Lower lobe of right lung (tissue), 2 donors: ENCODE results near the gene MAGI1. TPM values are rescaled to one million over a fixed set of nuclear protein-coding genes. Genes with fewer than 3 reads are reported as not detected.

Experiments used
- ATAC-seq, 2 donors: fragments of 200-7000 bp; cut with Tn5 transposase; one replicate each; pipeline ENCODE4 v1.9.1; 2020 to 2022; ENCODE audit warnings: mild to moderate bottlenecking in 2 of 2, moderate library complexity in 2 of 2
- DNase-seq: peaks from one replicate; pipeline ENCODE4 v3.0.0-alpha.2; 2020
- H3K27ac ChIP-seq: fragments of 200-600 bp; one replicate; pipeline ENCODE4 v1.8.0; 2022
- H3K27me3 ChIP-seq: fragments of 200-600 bp; one replicate; pipeline ENCODE4 v1.8.0; 2022; ENCODE audit warnings: low read depth
- H3K36me3 ChIP-seq: fragments of 200-600 bp; one replicate; pipeline ENCODE4 v1.8.0; 2022; ENCODE audit warnings: mild to moderate bottlenecking
- H3K4me1 ChIP-seq: fragments of 200-600 bp; one replicate; pipeline ENCODE4 v1.8.0; 2022
- H3K4me3 ChIP-seq: fragments of 200-600 bp; one replicate; pipeline ENCODE4 v1.8.0; 2022; ENCODE audit warnings: mild to moderate bottlenecking
- H3K9me3 ChIP-seq: fragments of 200-600 bp; one replicate; pipeline ENCODE4 v1.8.0; 2022
- intact Hi-C: fragments of 100-400 bp; cut with DNase I; formaldehyde crosslinking; loops from one replicate; pipeline ENCODE4 v1.11.0; 2022
- total RNA-seq: library from RNA; stranded (reverse); fragmentation: NEBNext Ultra II Directional; extraction: Animal tissue kit (Norgen Biotek cat#: 25700); gene quantifications from one replicate; pipeline ENCODE4 v1.2.1, GENCODE V29; 2021
- TF ChIP-seq, protein P1 (sequence below): fragments of 200-600 bp; IDR thresholded peaks from one replicate; pipeline ENCODE4 v1.8.0; 2022; ENCODE audit warnings: antibody characterized with exemption, mild to moderate bottlenecking
- donor health status: DM: no; HTN: yes; CAD: no; lungs with severe emphysema.

The MAGI1 gene
- total RNA-seq, 1 donor from 2014 or later, result 35.5 TPM

DNA sequence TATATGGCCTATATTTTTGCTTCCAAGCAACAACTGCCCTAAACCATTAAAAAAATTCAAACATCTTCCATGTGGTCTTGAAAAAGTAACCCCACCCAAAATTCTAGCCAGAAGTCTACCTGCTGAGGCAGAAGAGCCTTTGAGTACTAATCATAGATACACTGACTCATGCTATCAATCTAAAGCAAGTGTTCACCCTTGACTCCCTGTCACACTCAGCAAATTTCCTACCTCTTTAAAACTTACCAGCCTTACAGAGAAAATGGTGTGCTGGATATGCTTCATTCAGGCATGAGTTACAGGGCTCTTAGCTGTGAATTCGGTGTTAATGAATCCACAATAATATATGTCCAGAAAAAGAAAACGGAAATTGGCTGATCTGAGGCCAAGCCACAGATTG lies 373.8 kb downstream of the MAGI1 start:
- Histone ChIP-seq H3K9me3 (no peaks in the 10 kb centered on the region), H3K4me1 (no peaks in the 10 kb centered on the region), H3K4me3 (no peak overlapping the region), H3K27me3 (no peaks in the 10 kb centered on the region), H3K27ac (no peak overlapping the region), H3K36me3 (no peaks in the 10 kb centered on the region)
- ATAC-seq, result no peak
- DNase-seq, result no peak
- intact Hi-C loops, result no loop called here
- TF ChIP-seq, protein P1, sequence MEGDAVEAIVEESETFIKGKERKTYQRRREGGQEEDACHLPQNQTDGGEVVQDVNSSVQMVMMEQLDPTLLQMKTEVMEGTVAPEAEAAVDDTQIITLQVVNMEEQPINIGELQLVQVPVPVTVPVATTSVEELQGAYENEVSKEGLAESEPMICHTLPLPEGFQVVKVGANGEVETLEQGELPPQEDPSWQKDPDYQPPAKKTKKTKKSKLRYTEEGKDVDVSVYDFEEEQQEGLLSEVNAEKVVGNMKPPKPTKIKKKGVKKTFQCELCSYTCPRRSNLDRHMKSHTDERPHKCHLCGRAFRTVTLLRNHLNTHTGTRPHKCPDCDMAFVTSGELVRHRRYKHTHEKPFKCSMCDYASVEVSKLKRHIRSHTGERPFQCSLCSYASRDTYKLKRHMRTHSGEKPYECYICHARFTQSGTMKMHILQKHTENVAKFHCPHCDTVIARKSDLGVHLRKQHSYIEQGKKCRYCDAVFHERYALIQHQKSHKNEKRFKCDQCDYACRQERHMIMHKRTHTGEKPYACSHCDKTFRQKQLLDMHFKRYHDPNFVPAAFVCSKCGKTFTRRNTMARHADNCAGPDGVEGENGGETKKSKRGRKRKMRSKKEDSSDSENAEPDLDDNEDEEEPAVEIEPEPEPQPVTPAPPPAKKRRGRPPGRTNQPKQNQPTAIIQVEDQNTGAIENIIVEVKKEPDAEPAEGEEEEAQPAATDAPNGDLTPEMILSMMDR, result no peak

DNA sequence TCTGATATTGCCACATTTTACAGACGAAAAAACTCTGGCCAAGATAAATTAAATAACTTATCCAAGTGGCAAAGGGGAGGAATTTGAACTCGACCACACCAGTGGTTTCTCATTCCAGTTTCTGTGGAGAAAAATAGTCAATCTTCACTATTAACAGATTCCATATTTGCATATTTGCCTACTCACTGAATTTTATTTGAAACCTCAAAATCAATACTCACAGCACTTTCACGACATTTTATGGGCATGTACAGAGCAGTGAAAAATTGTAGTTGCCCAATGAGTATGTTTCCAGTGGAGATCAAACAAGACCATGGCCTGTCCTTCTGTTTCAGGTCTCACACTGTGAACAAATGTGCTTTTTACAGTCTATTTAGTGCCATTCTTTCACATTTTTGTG lies 374.3 kb downstream of the MAGI1 start:
- Histone ChIP-seq H3K36me3 (no peaks in the 10 kb centered on the region), H3K27ac (no peak overlapping the region), H3K4me1 (no peaks in the 10 kb centered on the region), H3K9me3 (no peaks in the 10 kb centered on the region), H3K27me3 (no peaks in the 10 kb centered on the region), H3K4me3 (no peak overlapping the region)
- intact Hi-C loops, result no loop called here
- TF ChIP-seq, protein P1, result no peak
- ATAC-seq (no peak), DNase-seq (no peak)

DNA sequence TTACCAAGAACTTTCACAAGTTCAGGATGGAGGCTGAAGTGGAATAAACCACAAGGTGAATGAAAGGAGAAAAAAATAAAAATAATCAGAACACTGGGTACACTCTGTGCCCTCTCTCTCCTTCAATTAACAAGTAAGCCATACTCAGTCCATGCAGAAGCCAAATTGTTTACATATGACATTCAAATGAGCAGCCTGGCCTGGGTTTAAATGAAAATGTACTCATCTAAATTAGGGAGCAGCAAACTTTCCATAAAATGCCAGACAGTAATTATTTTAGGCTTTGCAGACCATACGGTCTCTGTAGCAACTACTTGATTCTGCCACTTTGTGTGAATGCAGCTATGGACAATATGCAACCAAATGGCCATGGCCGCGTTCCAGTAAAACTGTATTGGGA lies 376.6 kb downstream of the MAGI1 start:
- H3K36me3 ChIP-seq, result no peaks in the 10 kb centered on the region
- intact Hi-C loops, result no loop called here
- no peak overlapping the region for H3K27ac ChIP-seq
- H3K9me3 ChIP-seq, result no peaks in the 10 kb centered on the region
- TF ChIP-seq, protein P1, result no peak
- no peaks in the 10 kb centered on the region for H3K27me3 ChIP-seq
- DNase-seq, result no peak
- no peak overlapping the region for H3K4me3 ChIP-seq
- ATAC-seq, result no peak
- H3K4me1 ChIP-seq, result no peaks in the 10 kb centered on the region

DNA sequence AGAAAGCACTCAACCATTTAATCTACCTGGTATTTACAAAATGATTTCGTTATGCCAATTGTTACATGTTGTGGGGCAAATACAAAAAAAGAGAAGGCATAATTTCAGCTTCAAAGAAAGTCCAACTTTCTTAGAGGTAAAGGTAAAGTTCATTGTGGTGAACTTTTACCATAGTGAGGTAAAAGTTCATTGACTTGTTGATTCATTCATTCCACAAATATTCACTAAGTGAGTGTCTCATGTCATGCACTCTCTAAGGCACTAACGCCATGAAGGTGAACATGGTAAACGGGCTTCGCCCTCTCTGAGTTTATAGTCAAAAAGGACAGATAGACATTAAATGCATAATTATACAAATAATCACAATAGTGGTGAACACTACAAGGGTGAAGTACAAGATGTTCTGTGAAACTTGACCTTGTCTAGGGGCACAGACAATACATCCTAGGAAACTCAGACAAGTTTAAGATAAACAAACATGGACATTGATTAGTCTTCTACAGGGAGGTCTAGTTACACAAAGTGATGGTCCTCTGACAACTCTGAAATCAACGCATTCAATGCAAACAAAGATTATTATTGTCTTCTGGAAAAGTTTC lies 378.6 kb downstream of the MAGI1 start:
- intact Hi-C loops, result no loop called here
- TF ChIP-seq, protein P1, result no peak
- Histone ChIP-seq H3K36me3 (no peaks in the 10 kb centered on the region), H3K27me3 (no peaks in the 10 kb centered on the region), H3K9me3 (no peaks in the 10 kb centered on the region), H3K4me3 (no peak overlapping the region), H3K27ac (no peak overlapping the region), H3K4me1 (no peaks in the 10 kb centered on the region)
- DNase-seq, result no peak
- ATAC-seq, result no peak

DNA sequence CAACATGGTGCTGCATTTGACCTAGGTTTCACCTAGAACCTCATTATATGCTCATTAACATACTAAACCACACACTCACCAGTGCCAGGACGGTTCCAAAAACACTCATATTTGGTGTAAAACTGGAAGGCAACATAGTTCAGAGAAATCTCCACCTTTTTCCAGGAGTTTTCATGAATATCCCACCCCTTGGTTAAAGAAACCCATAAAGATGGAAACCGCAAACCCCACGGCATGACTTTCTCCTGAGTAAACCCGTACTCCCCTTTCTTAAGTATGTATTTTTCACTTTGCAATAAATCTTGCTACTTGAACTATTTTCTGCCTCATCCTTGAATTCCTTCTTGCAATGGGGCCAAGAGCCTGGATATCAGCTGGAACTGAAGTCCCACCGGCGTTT lies 379.3 kb downstream of the MAGI1 start:
- Histone ChIP-seq H3K36me3 (no peaks in the 10 kb centered on the region), H3K4me3 (no peak overlapping the region), H3K27me3 (no peaks in the 10 kb centered on the region), H3K4me1 (no peaks in the 10 kb centered on the region), H3K27ac (no peak overlapping the region), H3K9me3 (no peaks in the 10 kb centered on the region)
- intact Hi-C loops, result no loop called here
- no peak for ATAC-seq
- no peak for DNase-seq
- TF ChIP-seq, protein P1, result no peak

DNA sequence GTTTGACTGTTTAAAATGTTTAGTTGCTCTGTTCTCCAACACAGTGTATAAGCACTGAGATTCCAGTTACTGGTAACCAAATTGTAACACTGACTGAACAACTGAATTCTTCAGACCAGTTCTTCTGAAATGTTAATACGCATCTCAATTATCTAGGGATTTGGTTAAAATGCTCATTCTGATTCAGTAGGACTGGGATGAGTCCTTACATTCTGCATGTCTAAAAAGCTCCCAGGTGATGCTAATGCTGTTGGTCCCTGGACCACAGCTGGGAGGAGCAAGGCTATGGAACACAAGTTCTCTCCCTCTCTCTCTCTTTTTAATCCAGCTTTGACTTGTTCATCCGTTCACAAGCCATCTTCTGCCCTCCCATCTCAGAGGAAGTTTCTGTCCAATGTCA lies 380.3 kb downstream of the MAGI1 start:
- Histone ChIP-seq H3K4me1 (no peaks in the 10 kb centered on the region), H3K27ac (no peak overlapping the region), H3K9me3 (no peaks in the 10 kb centered on the region), H3K36me3 (no peaks in the 10 kb centered on the region), H3K4me3 (no peak overlapping the region), H3K27me3 (no peaks in the 10 kb centered on the region)
- intact Hi-C loops, result no loop called here
- DNase-seq, result no peak
- TF ChIP-seq, protein P1, result no peak
- no peak for ATAC-seq
